ENCODE results near the gene SOX6.

Gene SOX6

DNA sequence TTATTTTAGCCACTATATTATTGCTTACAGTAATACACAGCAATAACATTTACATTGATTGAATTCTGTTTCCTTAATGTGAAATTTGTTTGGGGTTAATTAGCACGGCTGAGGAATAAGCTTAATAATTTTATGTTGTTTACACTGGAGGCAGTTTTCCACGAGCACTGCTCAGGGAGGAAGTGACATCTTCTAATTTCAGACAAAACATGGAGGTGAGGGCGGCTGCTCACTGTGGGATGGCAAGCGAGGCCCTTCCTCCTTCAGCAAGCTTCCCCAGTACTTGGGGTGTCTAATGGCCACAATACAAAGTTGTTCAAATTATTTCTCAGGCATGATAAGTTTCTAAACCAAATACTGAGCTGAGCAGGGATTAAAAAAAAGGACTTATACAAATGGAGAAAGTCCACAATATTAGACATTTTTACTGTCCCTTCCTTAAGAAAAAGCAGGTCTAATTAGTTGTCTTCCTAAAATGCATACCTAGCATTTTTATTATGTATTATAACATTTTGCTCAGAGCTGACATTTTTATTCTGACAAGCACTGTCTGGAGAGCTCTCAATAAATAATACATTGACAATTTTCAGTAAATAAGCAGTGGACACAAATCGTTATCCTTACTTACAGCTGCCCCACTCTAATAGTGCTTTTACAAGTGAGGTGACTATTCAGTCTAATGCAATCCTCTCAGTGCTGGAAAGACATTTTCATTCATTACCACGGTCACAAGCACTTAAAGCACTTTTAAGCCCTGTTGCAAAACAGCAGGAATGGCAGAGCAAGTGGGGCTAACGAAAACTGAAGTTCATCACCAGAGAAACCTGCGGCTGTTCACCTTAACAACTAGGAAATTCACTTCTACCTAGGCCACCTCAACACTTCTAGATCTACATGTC is 56.2 kb downstream of the SOX6 start:
- TF ChIP-seq, protein P1, sequence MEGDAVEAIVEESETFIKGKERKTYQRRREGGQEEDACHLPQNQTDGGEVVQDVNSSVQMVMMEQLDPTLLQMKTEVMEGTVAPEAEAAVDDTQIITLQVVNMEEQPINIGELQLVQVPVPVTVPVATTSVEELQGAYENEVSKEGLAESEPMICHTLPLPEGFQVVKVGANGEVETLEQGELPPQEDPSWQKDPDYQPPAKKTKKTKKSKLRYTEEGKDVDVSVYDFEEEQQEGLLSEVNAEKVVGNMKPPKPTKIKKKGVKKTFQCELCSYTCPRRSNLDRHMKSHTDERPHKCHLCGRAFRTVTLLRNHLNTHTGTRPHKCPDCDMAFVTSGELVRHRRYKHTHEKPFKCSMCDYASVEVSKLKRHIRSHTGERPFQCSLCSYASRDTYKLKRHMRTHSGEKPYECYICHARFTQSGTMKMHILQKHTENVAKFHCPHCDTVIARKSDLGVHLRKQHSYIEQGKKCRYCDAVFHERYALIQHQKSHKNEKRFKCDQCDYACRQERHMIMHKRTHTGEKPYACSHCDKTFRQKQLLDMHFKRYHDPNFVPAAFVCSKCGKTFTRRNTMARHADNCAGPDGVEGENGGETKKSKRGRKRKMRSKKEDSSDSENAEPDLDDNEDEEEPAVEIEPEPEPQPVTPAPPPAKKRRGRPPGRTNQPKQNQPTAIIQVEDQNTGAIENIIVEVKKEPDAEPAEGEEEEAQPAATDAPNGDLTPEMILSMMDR (IDR thresholded peaks at IDR 0.05; ENCODE audit: low read depth, low read length) = no peak
- H3K4me3 ChIP-seq (ENCODE audit: low read depth, low read length) = no peak overlapping the region

DNA sequence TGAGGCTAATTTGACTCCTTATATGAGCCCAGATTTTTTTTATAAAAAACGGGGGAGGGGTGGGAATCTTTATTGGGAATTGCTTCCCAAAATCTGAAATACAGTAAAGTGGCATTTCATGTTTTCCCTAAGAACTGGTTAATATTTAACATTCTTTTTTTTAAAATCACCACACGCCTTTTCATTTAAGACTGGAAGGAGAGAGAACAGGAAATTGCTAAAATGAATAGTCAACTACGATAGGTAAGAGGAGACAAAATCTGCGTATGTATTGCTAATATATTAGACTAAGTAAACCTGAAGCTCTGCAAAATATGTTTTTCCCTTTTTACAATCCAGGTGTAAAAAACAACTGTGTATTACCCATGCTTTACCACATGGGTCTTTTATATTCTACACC is 57.0 kb downstream of the SOX6 start:
- TF ChIP-seq, protein P1 (IDR thresholded peaks at IDR 0.05; ENCODE audit: low read depth, low read length) = no peak
- H3K4me3 ChIP-seq (ENCODE audit: low read depth, low read length) = no peak overlapping the region

DNA sequence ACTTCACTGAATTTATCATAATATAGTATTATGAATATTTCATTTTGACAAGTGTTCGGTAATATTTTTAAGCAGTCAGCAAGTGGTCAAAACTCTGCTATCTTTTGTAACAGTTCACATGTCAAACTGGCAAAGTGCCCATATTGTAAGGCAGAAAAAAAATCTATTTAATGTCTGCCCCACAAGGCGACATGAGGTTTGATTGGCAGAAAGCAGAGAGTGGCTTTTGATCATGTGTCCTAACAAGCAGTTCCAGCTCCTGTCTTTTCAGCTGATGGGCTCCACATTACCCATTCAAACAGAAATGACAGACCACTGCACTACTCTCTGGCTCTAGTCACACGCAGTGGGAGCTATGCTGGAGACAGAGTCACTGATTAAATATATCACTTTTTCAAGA is 59.0 kb downstream of the SOX6 start:
- H3K4me3 ChIP-seq (ENCODE audit: low read depth, low read length) = no peak overlapping the region
- TF ChIP-seq, protein P1 (IDR thresholded peaks at IDR 0.05; ENCODE audit: low read depth, low read length) = no peak

DNA sequence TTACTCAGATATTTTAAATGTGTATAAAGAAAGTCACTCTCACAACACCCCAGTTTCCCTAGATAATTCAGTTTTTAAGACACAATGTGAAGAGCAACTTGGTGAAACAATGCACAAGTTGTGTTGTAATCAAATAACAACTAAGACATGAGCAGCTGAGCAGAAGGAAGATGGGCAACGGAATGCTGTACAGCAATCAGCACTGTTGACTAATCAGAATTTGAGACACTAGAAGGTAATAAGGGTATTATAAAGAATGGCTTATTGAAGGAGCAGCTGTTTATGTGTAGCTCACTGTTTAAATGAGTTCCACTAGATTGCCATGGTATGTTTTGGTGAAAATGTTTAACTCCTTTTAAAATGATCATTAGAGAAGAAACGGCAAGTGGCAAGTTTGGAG is 60.1 kb downstream of the SOX6 start:
- TF ChIP-seq, protein P1 (IDR thresholded peaks at IDR 0.05; ENCODE audit: low read depth, low read length) = no peak
- no peak overlapping the region for H3K4me3 ChIP-seq (ENCODE audit: low read depth, low read length)

DNA sequence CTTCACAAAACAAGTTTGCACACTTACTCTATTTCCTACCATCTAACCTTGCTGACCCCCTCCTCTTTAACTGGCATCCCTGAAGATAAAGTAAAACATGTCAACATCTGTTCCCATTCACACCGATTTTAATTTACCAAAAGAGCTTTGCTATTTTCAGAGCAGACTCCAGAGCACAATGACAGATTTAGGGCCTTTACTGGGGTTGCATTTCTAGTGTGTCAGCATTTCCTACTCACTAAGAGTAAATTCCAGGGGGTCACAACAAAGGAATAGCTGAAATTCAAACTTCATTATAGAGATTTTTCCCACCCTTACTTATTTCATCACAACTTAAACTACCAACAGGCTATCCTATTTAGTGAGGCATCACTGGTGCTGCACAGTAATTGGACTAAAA is 60.8 kb downstream of the SOX6 start:
- TF ChIP-seq, protein P1 (IDR thresholded peaks at IDR 0.05; ENCODE audit: low read depth, low read length) = no peak
- H3K4me3 ChIP-seq (ENCODE audit: low read depth, low read length) = no peak overlapping the region

DNA sequence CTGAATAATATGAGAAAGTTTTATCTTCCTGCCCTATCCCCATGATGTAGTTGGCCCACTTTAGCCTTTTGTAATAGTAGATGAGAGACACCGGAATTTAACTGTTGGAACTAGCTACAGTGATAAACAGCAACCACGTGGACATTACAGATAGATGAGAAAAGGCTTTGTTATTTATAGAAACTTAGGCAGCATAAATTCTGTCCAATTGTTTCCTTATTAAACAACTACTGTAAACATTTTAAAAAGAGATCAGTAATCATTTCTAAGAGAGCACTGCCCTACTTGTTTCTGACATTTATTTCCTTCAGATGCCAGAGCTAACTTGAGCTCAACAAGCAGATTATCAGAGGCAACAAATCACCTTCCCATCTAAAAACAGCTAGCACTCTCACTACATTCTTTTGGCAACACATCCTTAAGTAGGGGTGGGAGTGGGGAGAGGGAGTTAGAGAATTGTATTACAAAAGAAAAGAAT is 63.1 kb downstream of the SOX6 start:
- TF ChIP-seq, protein P1 (IDR thresholded peaks at IDR 0.05; ENCODE audit: low read depth, low read length) = no peak
- no peak overlapping the region for H3K4me3 ChIP-seq (ENCODE audit: low read depth, low read length)

DNA sequence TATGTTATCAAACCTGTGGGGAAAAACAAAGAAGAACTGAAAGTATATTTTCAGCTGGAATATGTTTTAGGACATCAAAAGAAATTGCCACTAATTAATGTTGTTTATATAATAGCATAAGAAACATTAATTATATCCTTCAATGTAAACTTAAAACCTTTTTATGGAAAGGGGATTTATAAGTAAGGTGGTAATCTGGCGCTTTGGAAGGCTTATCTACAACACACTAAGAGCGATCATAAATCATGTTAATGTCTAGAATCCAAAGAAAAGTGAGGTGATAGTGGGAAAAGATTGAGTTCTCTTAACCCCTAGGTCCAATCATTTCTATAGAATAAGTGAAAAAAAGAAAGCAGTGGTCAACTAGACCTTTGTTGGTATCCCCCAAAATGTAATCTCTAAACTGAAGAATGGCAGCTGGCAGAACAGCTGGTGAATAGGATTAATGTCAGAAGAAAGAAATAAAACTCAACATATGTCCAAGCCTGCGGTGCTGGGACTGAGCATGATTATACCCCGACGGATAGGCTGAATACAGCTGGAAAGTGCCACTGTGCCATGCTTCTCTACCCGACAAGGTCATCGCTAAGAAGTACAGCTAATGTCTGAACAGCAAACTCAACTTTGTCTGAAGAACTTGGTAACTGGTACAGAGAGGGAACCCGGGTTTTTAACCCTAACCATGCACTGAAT is 64.0 kb downstream of the SOX6 start:
- no peak overlapping the region for H3K4me3 ChIP-seq (ENCODE audit: low read depth, low read length)
- TF ChIP-seq, protein P1 (IDR thresholded peaks at IDR 0.05; ENCODE audit: low read depth, low read length) = no peak

Measured in WI38 (cell line).